ENCODE data around the gene RBM15B.
A peak's percentile ranks its signal among the peaks of the same experiment; 100 is the strongest.
"Not testable (repeated sequence)": the region's sequence is repeated elsewhere in the genome, so short reads cannot be mapped to it uniquely, and the experiment has no call there.

The RBM15B gene, protein sequence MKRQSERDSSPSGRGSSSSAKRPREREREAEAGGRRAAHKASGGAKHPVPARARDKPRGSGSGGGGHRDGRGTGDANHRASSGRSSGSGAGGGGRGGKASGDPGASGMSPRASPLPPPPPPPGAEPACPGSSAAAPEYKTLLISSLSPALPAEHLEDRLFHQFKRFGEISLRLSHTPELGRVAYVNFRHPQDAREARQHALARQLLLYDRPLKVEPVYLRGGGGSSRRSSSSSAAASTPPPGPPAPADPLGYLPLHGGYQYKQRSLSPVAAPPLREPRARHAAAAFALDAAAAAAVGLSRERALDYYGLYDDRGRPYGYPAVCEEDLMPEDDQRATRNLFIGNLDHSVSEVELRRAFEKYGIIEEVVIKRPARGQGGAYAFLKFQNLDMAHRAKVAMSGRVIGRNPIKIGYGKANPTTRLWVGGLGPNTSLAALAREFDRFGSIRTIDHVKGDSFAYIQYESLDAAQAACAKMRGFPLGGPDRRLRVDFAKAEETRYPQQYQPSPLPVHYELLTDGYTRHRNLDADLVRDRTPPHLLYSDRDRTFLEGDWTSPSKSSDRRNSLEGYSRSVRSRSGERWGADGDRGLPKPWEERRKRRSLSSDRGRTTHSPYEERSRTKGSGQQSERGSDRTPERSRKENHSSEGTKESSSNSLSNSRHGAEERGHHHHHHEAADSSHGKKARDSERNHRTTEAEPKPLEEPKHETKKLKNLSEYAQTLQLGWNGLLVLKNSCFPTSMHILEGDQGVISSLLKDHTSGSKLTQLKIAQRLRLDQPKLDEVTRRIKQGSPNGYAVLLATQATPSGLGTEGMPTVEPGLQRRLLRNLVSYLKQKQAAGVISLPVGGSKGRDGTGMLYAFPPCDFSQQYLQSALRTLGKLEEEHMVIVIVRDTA

DNA sequence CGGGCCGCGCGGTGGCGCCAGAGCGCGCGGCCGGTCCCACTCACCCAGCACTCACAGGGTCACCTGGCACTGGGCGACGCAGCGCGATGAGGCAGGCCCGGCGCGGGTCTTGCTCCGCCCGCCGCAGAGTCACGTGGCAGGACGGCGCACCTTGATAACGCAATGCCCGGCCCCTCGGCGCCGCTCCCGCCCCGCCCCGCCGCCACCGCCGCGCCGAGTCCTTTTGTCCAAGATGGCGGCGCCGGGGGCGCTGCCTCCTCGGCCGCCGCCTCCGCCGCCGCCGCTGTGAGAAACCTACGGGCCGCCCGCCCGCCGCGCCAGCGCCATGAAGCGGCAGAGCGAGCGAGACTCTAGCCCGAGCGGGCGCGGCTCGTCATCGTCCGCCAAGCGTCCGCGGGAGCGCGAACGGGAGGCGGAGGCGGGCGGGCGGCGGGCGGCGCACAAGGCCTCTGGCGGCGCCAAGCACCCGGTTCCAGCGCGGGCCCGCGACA is at the start of gene RBM15B:
RBM15B (plus strand) TSS at position 211 of the 491 bp plus-strand sequence; CDS start at position 326, 115 bp downstream.
- peak; percentile 90 to 96 for DNase-seq (ENCODE audit: extremely low read depth in 1 of 2, low read depth in 1 of 2)

GRCh38 chr3:51343918-51344687 is 47.0 kb upstream of the RBM15B start:
- DNase-seq (ENCODE audit: extremely low read depth in 1 of 2, low read depth in 1 of 2) = no peak

- DNase-seq (ENCODE audit: extremely low read depth in 1 of 2, low read depth in 1 of 2) = no peak
Measured at GRCh38 chr3:51350751-51351150, 40.3 kb upstream of the RBM15B start.

GRCh38 chr3:51353131-51353530 is 38.0 kb upstream of the RBM15B start:
- no peak for DNase-seq (ENCODE audit: extremely low read depth in 1 of 2, low read depth in 1 of 2)

DNA sequence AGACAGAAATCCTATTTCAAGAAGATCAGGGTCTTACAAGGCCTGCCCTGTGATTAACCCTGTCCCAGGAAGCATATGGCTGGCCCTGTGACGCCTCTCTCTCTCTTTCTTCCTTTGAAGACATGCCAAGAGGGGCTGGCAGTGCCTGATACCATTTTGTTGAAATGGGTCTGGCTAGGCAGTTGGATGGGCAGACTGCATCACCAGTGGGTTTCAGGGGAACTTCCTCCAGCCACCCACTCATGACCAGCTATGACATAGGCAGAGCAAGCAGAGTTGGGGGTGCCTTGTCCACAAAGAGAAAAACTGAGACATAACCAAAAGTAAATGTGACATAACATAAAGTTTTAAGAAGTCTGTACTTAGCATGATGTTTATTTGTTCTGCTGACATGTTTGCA is 37.4 kb upstream of the RBM15B start:
- DNase-seq (ENCODE audit: extremely low read depth in 1 of 2, low read depth in 1 of 2) = no peak

DNA sequence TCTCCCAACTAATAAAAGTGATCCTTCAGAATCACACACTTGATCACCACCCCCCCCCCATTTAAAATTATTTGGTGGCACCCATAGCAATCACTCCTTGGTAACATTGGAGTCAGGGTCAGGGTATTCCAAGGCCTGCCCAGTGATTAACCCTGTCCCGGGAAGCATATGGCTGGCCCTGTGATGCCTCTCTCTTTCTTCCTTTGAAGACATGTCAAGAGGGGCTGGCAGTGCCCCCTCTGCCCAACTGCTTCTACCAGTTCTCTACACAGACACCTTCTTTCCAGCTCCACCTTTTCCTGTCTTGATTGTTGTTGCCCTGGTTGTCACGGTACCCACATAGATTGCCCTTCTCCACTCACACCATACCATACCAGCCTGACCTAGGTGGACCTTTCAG is 36.9 kb upstream of the RBM15B start:
- no peak for DNase-seq (ENCODE audit: extremely low read depth in 1 of 2, low read depth in 1 of 2)

- DNase-seq (ENCODE audit: extremely low read depth in 1 of 2, low read depth in 1 of 2) = no peak
Measured at GRCh38 chr3:51354731-51355615, 36.1 kb upstream of the RBM15B start.

- DNase-seq (ENCODE audit: extremely low read depth in 1 of 2, low read depth in 1 of 2) = no peak
Measured at GRCh38 chr3:51355891-51356578, 35.0 kb upstream of the RBM15B start.

- no peak for DNase-seq (ENCODE audit: extremely low read depth in 1 of 2, low read depth in 1 of 2)
Measured at GRCh38 chr3:51357856-51358255, 33.2 kb upstream of the RBM15B start.

GRCh38 chr3:51358981-51359380 is 32.1 kb upstream of the RBM15B start:
- no peak for DNase-seq (ENCODE audit: extremely low read depth in 1 of 2, low read depth in 1 of 2)

- no peak for DNase-seq (ENCODE audit: extremely low read depth in 1 of 2, low read depth in 1 of 2)
Measured at GRCh38 chr3:51360806-51361205, 30.3 kb upstream of the RBM15B start.

DNA sequence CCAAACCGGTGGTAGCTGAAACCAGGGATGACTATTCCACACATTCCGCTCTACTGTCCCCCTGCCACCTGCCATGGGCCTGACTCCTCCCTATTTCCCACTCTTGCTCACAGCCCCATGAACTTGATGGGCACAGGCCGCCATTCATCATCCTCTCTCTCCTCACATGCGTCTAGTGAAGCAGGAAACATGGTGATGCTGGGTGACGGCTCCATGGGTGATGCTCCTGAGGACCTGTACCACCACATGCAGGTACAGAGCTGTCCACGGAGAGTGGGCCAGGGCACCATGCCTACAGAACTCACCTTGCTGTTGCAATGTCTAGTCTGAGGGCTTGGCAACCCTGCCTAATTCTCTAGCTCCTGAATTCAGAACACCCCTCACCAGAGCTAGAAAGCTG is 29.3 kb upstream of the RBM15B start:
- no peak for DNase-seq (ENCODE audit: extremely low read depth in 1 of 2, low read depth in 1 of 2)

GRCh38 chr3:51362476-51362875 is 28.6 kb upstream of the RBM15B start:
- no peak for DNase-seq (ENCODE audit: extremely low read depth in 1 of 2, low read depth in 1 of 2)

DNA sequence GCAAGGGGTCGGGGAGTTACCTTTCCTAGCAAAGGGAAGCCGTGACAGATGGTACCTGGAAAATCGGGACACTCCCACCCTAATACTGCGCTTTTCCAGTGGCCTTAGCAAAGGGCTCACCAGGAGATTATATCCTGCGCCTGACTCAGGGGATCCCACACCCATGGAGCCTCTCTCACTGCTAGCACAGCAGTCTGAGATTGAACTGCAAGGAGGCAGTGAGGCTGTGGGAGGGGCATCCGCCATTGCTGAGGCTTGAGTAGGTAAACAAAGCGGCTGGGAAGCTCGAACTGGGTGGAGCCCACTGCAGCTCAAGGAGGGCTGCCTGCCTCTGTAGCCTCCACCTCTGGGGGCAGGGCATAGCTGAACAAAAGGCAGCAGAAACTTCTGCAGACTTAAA is 22.8 kb upstream of the RBM15B start:
- DNase-seq (ENCODE audit: extremely low read depth in 1 of 2, low read depth in 1 of 2) = not testable (repeated sequence)

DNA sequence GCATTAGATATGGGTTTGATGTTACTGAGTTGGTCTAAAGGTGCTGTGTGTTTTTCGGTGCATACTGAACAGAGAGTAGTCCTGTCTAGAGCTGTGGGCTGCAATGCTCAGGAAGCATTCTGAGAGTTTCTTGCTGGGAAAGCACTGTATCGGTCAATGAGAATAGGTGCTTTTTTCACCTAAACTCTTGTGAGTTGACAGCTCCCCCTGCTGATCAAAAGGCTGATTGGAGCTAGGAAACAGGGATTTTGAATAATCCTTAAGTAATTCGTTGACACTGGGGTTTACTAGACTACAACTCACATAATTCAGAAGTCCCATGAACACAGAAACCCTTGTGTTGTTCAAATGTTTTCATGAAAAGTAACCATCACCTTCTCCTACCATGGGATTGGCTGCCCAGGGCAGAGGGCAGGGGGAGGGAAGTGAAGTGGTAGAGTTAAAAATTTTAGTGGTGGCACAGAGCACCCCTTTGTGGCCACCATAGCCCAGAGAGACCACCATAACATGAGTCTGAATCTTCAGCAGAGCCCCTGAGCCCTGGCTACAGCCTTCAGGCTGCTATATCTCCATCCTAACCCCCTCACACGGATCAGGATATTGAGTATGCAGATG is 19.0 kb upstream of the RBM15B start:
- DNase-seq (ENCODE audit: extremely low read depth in 1 of 2, low read depth in 1 of 2) = no peak

DNA sequence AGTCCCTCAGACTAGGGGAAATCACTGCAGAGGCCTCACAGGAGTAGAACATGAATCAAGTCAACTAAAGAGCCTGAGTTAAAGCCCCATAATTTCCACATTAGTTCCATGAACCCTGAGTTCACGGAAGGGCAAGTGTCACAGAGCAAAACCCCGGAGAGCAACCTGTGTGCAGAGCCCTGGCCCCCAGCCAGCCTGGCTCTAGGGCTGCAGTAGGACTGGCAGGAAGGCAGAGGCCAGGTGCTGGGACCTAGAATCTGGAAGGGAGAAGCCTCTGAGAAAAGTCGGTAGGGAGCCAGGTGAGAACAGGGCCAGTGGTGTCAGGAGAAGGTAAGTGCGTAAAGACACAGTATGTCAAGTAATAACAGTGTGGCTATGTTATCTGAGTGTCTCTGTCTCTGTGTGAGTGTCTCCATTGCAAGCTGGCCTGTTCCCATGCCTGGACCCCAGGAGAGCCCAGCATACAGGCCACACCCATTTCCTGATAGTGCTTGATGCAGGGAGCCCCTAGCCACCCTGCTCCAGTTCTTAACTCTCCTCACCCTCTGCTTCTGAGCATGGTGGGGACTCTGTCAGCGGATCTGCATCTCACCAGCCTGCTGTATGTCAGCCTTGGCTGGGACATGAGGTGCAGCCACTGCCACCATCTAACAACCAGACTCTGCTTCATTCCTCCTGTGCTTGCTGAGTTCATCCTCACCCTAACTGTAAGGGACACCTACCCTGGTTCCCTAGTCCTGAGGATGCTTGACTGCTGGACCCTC is 17.2 kb upstream of the RBM15B start:
- DNase-seq (ENCODE audit: extremely low read depth in 1 of 2, low read depth in 1 of 2) = no peak

- DNase-seq (ENCODE audit: extremely low read depth in 1 of 2, low read depth in 1 of 2) = no peak
Measured at GRCh38 chr3:51374456-51374855, 16.6 kb upstream of the RBM15B start.

DNA sequence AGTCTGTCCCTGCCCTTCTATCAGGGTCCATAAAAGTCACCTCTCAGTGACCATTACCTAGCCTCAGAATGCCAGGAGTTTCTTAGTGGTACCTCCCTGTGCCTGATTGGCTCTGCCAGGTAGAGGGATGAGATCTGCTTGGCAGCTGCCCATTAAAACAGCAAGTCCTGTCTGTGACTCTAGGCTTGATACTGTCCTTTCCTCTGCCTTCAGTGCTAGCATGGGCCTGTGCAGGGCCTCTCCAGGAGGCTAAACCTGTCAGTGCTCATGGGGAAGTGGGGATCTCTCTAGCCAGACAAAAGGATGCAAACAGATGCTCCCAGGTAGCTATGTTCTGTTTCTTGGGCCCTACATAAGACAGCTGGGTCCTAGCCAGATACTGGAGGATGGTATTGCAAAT is 15.9 kb upstream of the RBM15B start:
- no peak for DNase-seq (ENCODE audit: extremely low read depth in 1 of 2, low read depth in 1 of 2)

All from activated CD8-positive, alpha-beta memory T cell treated with anti-CD3 and anti-CD28 coated beads for 1 hour (primary cell).